PC-3 (cell line): ENCODE results near the gene CPLANE1.

ENCODE experiments used
- EZH2 ChIP-seq: fragments of 300-600 bp; sonication (generic); IDR thresholded peaks from one replicate; pipeline ENCODE4 v1.6.1; 2017; ENCODE audit warnings: antibody characterized with exemption, mild to moderate bottlenecking, low read length; ENCODE audit not compliant: unreplicated experiment
- EZH2phosphoT487 ChIP-seq: fragments of 300-600 bp; sonication (generic); IDR thresholded peaks from 2 replicates; pipeline ENCODE4 v1.6.1; 2018; ENCODE audit warnings: mild to moderate bottlenecking, antibody characterized with exemption, low read length, borderline replicate concordance
- TF ChIP-seq, protein P1 (sequence below): fragments of 300-600 bp; sonication (generic); conservative IDR thresholded peaks from 2 replicates; pipeline ENCODE4 v1.5.1; 2017; ENCODE audit warnings: antibody characterized with exemption, low read depth, mild to moderate bottlenecking, low read length

DNA sequence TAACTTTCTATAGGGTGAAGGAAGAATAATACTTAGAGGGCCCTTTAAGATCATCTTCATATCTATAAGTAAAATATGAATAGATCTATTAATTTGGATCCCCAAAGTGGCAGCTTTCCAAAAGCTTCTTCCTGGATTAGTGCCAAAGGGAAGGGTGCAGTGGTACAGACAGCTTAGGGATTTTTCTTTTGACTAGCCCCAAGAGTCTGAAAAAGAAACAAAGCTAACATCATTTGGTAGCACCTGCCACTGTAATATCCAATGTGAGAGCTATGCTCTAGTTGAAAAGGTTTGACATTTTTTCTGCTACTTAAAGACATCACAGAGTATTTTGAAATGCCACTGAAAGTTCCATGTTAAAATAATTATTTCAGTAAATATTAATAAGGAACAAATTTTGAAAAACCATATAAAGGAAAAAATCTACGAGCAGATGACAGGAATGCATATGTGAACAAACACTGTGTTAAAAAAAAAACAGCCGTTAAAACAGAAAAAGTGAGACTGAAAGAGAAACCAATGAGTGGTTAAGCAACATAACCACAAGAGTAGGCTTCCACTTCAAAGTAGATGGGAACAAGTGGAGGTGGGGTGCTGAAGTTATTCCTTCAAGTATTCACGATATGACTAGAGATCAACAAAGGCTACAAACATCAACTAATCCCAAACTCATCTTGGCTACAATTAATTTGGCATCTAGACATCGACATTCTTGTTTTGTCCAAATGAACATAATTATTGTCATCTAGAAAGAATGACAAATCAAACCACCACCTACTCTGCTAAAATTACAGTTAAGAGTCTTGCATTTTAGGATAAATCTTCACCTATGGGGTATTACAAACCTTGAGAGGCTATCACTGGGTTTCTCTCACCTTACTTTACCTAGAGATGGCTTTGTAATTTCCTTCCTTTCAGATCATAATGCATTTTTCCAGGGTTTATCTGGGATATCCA, 137.5 kb downstream of the CPLANE1 start:
- TF ChIP-seq, protein P1, sequence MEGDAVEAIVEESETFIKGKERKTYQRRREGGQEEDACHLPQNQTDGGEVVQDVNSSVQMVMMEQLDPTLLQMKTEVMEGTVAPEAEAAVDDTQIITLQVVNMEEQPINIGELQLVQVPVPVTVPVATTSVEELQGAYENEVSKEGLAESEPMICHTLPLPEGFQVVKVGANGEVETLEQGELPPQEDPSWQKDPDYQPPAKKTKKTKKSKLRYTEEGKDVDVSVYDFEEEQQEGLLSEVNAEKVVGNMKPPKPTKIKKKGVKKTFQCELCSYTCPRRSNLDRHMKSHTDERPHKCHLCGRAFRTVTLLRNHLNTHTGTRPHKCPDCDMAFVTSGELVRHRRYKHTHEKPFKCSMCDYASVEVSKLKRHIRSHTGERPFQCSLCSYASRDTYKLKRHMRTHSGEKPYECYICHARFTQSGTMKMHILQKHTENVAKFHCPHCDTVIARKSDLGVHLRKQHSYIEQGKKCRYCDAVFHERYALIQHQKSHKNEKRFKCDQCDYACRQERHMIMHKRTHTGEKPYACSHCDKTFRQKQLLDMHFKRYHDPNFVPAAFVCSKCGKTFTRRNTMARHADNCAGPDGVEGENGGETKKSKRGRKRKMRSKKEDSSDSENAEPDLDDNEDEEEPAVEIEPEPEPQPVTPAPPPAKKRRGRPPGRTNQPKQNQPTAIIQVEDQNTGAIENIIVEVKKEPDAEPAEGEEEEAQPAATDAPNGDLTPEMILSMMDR = no peak
- no peak for TF ChIP-seq EZH2phosphoT487
- TF ChIP-seq EZH2 = no peak
